ENCODE results near the gene GGTLC1.

GGTLC1 gene

DNA sequence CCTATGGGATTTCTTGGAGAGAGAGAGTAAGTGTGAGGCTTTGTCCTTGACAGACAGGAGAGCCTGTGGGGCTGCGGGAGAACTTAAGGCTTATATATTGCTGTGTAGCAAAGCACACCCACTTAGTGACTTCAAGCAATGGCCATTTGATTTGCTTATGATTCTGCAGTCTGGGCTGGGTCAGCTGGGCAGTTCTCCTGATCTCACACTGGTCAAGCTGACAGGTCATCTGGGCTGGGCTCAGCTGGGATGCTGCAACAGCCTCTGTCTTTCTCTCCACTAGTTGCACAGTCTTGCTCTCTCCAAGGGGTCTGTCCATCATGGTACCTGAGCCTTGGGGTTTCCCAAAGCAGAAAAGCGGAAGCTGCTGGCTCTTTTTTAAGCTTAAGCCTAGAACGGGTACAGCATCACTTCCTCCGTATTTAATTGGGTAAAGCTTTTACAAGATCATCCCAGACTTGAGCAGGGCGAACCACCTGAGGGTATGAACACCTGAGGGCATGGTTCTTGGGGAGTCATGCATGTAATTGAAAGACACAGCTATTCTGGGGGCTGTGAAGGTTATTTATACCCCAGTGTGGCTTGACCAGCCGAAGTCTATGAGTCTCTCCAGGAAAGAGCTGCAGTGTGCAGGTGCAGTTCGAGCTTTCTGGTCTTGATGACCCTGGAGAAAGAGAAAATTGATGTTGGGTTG is 13.3 kb upstream of the GGTLC1 start:
- H3K27me3 ChIP-seq (ENCODE audit: insufficient read depth, low read length, poor library complexity), result no peaks in the 10 kb centered on the region
- no peak overlapping the region for H2AFZ ChIP-seq (ENCODE audit: low read depth, low read length)
- DNase-seq (no peak), ATAC-seq (ENCODE audit: insufficient read depth, low read depth) (no peak)
- H3K79me2 ChIP-seq (ENCODE audit: insufficient read depth, low read length), result no peaks in the 10 kb centered on the region
- no peak overlapping the region for H3K9ac ChIP-seq (ENCODE audit: low read depth, low read length)
- no peak overlapping the region for H3K4me2 ChIP-seq (ENCODE audit: insufficient read depth, low read length)
- H3K4me1 ChIP-seq (ENCODE audit: insufficient read depth, low read length), result no peaks in the 10 kb centered on the region
- H4K20me1 ChIP-seq (ENCODE audit: insufficient read depth, low read length), result no peaks in the 10 kb centered on the region
- H3K36me3 ChIP-seq (ENCODE audit: insufficient read depth, low read length), result no peaks in the 10 kb centered on the region
- H3K4me3 ChIP-seq (ENCODE audit: low read depth in 1 of 2, low read length in 2 of 2), result no peak overlapping the region
- no peak overlapping the region for H3K27ac ChIP-seq (ENCODE audit: low read length)
- TF ChIP-seq EZH2 (IDR thresholded peaks at IDR 0.05; ENCODE audit: borderline replicate concordance, low read depth, low read length, severe bottlenecking), result no peak
- TF ChIP-seq, protein P1, sequence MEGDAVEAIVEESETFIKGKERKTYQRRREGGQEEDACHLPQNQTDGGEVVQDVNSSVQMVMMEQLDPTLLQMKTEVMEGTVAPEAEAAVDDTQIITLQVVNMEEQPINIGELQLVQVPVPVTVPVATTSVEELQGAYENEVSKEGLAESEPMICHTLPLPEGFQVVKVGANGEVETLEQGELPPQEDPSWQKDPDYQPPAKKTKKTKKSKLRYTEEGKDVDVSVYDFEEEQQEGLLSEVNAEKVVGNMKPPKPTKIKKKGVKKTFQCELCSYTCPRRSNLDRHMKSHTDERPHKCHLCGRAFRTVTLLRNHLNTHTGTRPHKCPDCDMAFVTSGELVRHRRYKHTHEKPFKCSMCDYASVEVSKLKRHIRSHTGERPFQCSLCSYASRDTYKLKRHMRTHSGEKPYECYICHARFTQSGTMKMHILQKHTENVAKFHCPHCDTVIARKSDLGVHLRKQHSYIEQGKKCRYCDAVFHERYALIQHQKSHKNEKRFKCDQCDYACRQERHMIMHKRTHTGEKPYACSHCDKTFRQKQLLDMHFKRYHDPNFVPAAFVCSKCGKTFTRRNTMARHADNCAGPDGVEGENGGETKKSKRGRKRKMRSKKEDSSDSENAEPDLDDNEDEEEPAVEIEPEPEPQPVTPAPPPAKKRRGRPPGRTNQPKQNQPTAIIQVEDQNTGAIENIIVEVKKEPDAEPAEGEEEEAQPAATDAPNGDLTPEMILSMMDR (IDR thresholded peaks at IDR 0.05; ENCODE audit: borderline replicate concordance, extremely low read depth, low read length, poor library complexity, severe bottlenecking), result no peak
- H3K9me3 ChIP-seq (ENCODE audit: insufficient read depth, low read length, severe bottlenecking), result no peaks in the 10 kb centered on the region

DNA sequence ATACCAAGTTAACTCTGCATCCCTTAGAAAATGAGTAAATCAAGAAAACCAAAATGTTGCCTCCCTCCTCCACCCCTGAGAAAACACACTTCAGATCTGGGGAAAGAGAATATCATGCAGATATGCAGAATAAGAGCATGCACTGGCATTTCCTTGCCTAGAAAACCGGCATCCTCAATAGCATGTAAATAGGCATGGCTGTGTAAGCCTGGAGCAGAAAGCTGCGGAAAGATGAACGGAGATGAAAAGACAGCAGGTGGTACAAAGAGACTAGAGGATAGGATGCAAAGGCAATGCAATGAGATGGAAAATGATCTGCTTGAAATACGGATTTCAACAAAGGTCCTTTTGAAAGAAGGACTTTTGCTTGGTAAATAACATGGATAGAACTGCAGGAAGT is 10.3 kb upstream of the GGTLC1 start:
- Histone ChIP-seq H3K27me3 (ENCODE audit: insufficient read depth, low read length, poor library complexity) (no peaks in the 10 kb centered on the region), H2AFZ (ENCODE audit: low read depth, low read length) (no peak overlapping the region), H3K4me1 (ENCODE audit: insufficient read depth, low read length) (no peaks in the 10 kb centered on the region), H3K4me2 (ENCODE audit: insufficient read depth, low read length) (no peak overlapping the region), H3K79me2 (ENCODE audit: insufficient read depth, low read length) (no peaks in the 10 kb centered on the region), H3K4me3 (ENCODE audit: low read depth in 1 of 2, low read length in 2 of 2) (no peak overlapping the region), H3K9me3 (ENCODE audit: insufficient read depth, low read length, severe bottlenecking) (no peaks in the 10 kb centered on the region), H3K27ac (ENCODE audit: low read length) (no peak overlapping the region), H3K36me3 (ENCODE audit: insufficient read depth, low read length) (no peaks in the 10 kb centered on the region), H4K20me1 (ENCODE audit: insufficient read depth, low read length) (no peaks in the 10 kb centered on the region), H3K9ac (ENCODE audit: low read depth, low read length) (no peak overlapping the region)
- no peak for ATAC-seq (ENCODE audit: insufficient read depth, low read depth)
- DNase-seq, result no peak
- no peak for TF ChIP-seq EZH2 (IDR thresholded peaks at IDR 0.05; ENCODE audit: borderline replicate concordance, low read depth, low read length, severe bottlenecking)
- TF ChIP-seq, protein P1 (IDR thresholded peaks at IDR 0.05; ENCODE audit: borderline replicate concordance, extremely low read depth, low read length, poor library complexity, severe bottlenecking), result no peak

DNA sequence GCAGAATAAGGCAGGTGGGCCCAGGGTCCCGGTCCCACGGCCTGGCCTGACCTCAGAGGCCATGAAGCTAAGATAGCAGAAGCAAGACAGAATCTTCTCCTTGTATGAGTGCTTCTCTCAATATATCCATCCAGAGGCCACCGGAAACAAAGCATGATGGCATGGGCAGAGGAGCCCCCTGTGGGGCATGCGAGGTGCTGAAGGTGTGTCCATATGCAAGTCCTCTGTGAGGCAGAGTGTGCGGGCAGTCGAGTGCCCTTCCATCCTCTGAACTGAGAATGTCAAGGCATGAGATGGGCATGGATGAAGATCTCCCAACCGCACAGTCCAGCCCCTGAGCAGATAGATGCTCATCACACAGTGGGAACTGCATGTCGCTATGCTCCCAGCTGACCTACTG is 9.8 kb upstream of the GGTLC1 start:
- H3K27ac ChIP-seq (ENCODE audit: low read length), result no peak overlapping the region
- H3K27me3 ChIP-seq (ENCODE audit: insufficient read depth, low read length, poor library complexity), result no peaks in the 10 kb centered on the region
- no peak overlapping the region for H3K4me2 ChIP-seq (ENCODE audit: insufficient read depth, low read length)
- no peak overlapping the region for H3K4me3 ChIP-seq (ENCODE audit: low read depth in 1 of 2, low read length in 2 of 2)
- no peak overlapping the region for H3K9ac ChIP-seq (ENCODE audit: low read depth, low read length)
- no peaks in the 10 kb centered on the region for H4K20me1 ChIP-seq (ENCODE audit: insufficient read depth, low read length)
- no peaks in the 10 kb centered on the region for H3K4me1 ChIP-seq (ENCODE audit: insufficient read depth, low read length)
- DNase-seq (no peak), ATAC-seq (ENCODE audit: insufficient read depth, low read depth) (no peak)
- no peaks in the 10 kb centered on the region for H3K79me2 ChIP-seq (ENCODE audit: insufficient read depth, low read length)
- H3K9me3 ChIP-seq (ENCODE audit: insufficient read depth, low read length, severe bottlenecking), result no peaks in the 10 kb centered on the region
- H3K36me3 ChIP-seq (ENCODE audit: insufficient read depth, low read length), result no peaks in the 10 kb centered on the region
- TF ChIP-seq, protein P1 (IDR thresholded peaks at IDR 0.05; ENCODE audit: borderline replicate concordance, extremely low read depth, low read length, poor library complexity, severe bottlenecking), result no peak
- TF ChIP-seq EZH2 (IDR thresholded peaks at IDR 0.05; ENCODE audit: borderline replicate concordance, low read depth, low read length, severe bottlenecking), result no peak
- H2AFZ ChIP-seq (ENCODE audit: low read depth, low read length), result no peak overlapping the region
